K562 (cell line): ENCODE measurements around the gene RIMS3. TPM values are rescaled to one million over a fixed set of nuclear protein-coding genes. Genes with fewer than 3 reads are reported as not detected.

Source experiments
- CEBPB ChIP-seq: fragments of 450-650 bp; IDR thresholded peaks from 2 replicates; pipeline ENCODE4 v1.6.1; 2016; ENCODE audit warnings: missing genetic modification characterization, missing compliant biosample characterization
- EGR1 ChIP-seq: fragments of 450-650 bp; conservative IDR thresholded peaks from 2 replicates; pipeline ENCODE4 v1.6.1; 2017; ENCODE audit warnings: mild to moderate bottlenecking
- FOXJ3 ChIP-seq: sonication (generic); formaldehyde crosslinking; IDR thresholded peaks from 2 replicates; pipeline ENCODE4 v1.4.0; 2020; ENCODE audit warnings: mild to moderate bottlenecking, missing genetic modification reagents
- IFI16 ChIP-seq: fragments of 250-450 bp; sonication (Bioruptor Pico); IDR thresholded peaks from 2 replicates; pipeline ENCODE4 v2.1.2; 2022; ENCODE audit warnings: mild to moderate bottlenecking, inconsistent platforms
- ZBTB11 ChIP-seq, 3 experiments: fragments of 200-800 bp in 1 of 3; fragments of 250-450 bp in 1 of 3; fragments of 450-650 bp in 1 of 3; sonication (Bioruptor Pico) in 1 of 3; sonication (Bioruptor generic) in 1 of 3; formaldehyde crosslinking in 1 of 3; IDR thresholded peaks; 2 replicates each; pipeline versions ENCODE4 v1.6.1 to v1.8.0; 2016 to 2022; ENCODE audit warnings: mild to moderate bottlenecking in 2 of 3, missing genetic modification characterization in 2 of 3, missing compliant biosample characterization in 1 of 3, moderate library complexity in 1 of 3
- ZBTB34 ChIP-seq: fragments of 250-450 bp; sonication (Bioruptor Pico); IDR thresholded peaks from 2 replicates; pipeline ENCODE4 v1.8.0; 2021; ENCODE audit warnings: mild to moderate bottlenecking, moderate library complexity
- ZNF79 ChIP-seq: fragments of 250-450 bp; sonication (Bioruptor Pico); IDR thresholded peaks from 2 replicates; pipeline ENCODE4 v1.4.0; 2020; ENCODE audit warnings: low read depth, mild to moderate bottlenecking, moderate library complexity
- polyA plus RNA-seq, 8 experiments: library from polyadenylated mRNA; depleted of rRNA in 4 of 8; stranded (reverse) in 5 of 8; unstranded in 3 of 8; fragments of >200 nt; fragmentation: Nextera tagmentation in 2 of 8; fragmentation: Illumina TruSeq in 1 of 8; extraction: Ambion mirVana in 2 of 8; extraction: Trizol in 1 of 8; gene quantifications; 2 replicates each; pipeline versions ENCODE4 v1.2.1 to v1.2.3, GENCODE V29; 2011 to 2014; ENCODE audit warnings: inconsistent platforms in 1 of 8, missing spikeins in 1 of 8
- total RNA-seq, 7 experiments: library from RNA; depleted of rRNA in 6 of 7; stranded (reverse); fragments of >200 nt in 6 of 7; fragmentation: Illumina TruSeq in 2 of 7; extraction: Trizol in 2 of 7; gene quantifications; 2 replicates each; pipeline versions ENCODE4 v1.2.1 to v1.2.3, GENCODE V29; 2011 to 2021; ENCODE audit warnings: low replicate concordance in 1 of 7

The RIMS3 gene
- total and polyA plus RNA-seq, 9 of the 15 experiments (the other 6 are each of a cell fraction or from before 2014, with no cell fraction given), result 0.06 to 1.2 (median 0.59) TPM

GRCh38 chr1:40709802-40710278, 44.4 kb upstream of the RIMS3 start (continued):
- TF ChIP-seq ZNF79 (CRISPR knock-in tag) (no peak), ZBTB34 (CRISPR knock-in tag) (no peak), FOXJ3 (no peak), IFI16 (CRISPR knock-in tag) (no peak), EGR1 (no peak), ZBTB11 (CRISPR knock-in tag; IDR thresholded peaks at IDR 0.05) (0 out of 6 replicates have a peak, but pooled peaks of 1 of the 3 experiments have one; percentile 39), CEBPB (no peak)
